ENCODE measurements around the gene IQCE. TPM values are rescaled to one million over a fixed set of nuclear protein-coding genes. Genes with fewer than 3 reads are reported as not detected.

IQCE gene
- total and polyA plus RNA-seq, 2 experiments from 2014 or later: 11.8 to 13.3 TPM

GRCh38 chr7:2546776-2547586, 11.8 kb upstream of the IQCE start:
- Histone ChIP-seq H3K4me1 (ENCODE audit: insufficient read depth) (no peaks in the 10 kb centered on the region), H3K4me3 (no peak overlapping the region), H3K27ac (no peak overlapping the region), H3K36me3 (replicated peaks; ENCODE audit: insufficient read depth, low read depth) (no peaks in the 10 kb centered on the region), H3K27me3 (no peaks in the 10 kb centered on the region), H4K20me1 (ENCODE audit: insufficient read depth, poor library complexity, severe bottlenecking) (peaks cover 6% of the 10 kb centered on the region), H3K4me2 (no peak overlapping the region), H3K79me2 (peaks cover 5% of the 10 kb centered on the region), H2AFZ (no peak overlapping the region), H3K9me3 (ENCODE audit: low read depth) (no peaks in the 10 kb centered on the region), H3K9me2 (replicated peaks; ENCODE audit: insufficient read depth) (no peaks in the 10 kb centered on the region)
- TF ChIP-seq EZH2phosphoT487 (IDR thresholded peaks at IDR 0.05; ENCODE audit: low read depth, severe bottlenecking, unreplicated experiment) (no peak), EZH2 (IDR thresholded peaks at IDR 0.05; ENCODE audit: borderline replicate concordance) (no peak)
- TF ChIP-seq, protein P1, sequence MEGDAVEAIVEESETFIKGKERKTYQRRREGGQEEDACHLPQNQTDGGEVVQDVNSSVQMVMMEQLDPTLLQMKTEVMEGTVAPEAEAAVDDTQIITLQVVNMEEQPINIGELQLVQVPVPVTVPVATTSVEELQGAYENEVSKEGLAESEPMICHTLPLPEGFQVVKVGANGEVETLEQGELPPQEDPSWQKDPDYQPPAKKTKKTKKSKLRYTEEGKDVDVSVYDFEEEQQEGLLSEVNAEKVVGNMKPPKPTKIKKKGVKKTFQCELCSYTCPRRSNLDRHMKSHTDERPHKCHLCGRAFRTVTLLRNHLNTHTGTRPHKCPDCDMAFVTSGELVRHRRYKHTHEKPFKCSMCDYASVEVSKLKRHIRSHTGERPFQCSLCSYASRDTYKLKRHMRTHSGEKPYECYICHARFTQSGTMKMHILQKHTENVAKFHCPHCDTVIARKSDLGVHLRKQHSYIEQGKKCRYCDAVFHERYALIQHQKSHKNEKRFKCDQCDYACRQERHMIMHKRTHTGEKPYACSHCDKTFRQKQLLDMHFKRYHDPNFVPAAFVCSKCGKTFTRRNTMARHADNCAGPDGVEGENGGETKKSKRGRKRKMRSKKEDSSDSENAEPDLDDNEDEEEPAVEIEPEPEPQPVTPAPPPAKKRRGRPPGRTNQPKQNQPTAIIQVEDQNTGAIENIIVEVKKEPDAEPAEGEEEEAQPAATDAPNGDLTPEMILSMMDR (IDR thresholded peaks at IDR 0.05; ENCODE audit: poor library complexity): no peak
- 98% methylated on average over 31 of the region's 31 CpGs for WGBS (ENCODE audit: low lambda C conversion rate, missing lambda C conversion rate)
- DNase-seq (ENCODE audit: low spot score): no peak

DNA sequence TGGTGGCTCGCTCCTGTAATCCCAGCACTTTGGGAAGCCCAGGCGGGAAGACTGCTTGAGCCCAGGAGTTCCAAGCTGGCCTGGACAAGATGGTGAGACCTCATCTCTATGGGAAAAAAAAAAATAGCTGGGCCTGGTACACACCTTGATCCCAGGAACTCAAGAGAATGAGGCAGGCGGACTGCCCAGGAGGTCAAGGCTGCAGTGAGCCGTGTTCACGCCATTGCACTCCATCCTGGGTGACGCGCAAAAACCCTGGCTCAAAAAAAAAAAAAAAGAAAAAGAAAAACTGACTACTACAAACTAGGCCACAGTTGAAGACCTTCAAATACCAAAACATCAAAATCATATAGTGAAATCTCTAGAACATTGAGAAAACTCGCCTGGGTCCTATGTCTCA, 7.4 kb upstream of the IQCE start:
- no peak for TF ChIP-seq EZH2 (IDR thresholded peaks at IDR 0.05; ENCODE audit: borderline replicate concordance)
- TF ChIP-seq, protein P1 (IDR thresholded peaks at IDR 0.05; ENCODE audit: poor library complexity): no peak
- no peak for TF ChIP-seq EZH2phosphoT487 (IDR thresholded peaks at IDR 0.05; ENCODE audit: low read depth, severe bottlenecking, unreplicated experiment)
- Histone ChIP-seq H4K20me1 (ENCODE audit: insufficient read depth, poor library complexity, severe bottlenecking) (peaks cover 6% of the 10 kb centered on the region), H3K4me2 (no peak overlapping the region), H3K4me1 (ENCODE audit: insufficient read depth) (peaks cover 8% of the 10 kb centered on the region), H3K9me2 (replicated peaks; ENCODE audit: insufficient read depth) (no peaks in the 10 kb centered on the region), H3K27me3 (no peaks in the 10 kb centered on the region), H3K79me2 (peaks cover 36% of the 10 kb centered on the region), H3K36me3 (replicated peaks; ENCODE audit: insufficient read depth, low read depth) (no peaks in the 10 kb centered on the region), H3K27ac (no peak overlapping the region), H3K4me3 (no peak overlapping the region), H2AFZ (no peak overlapping the region), H3K9me3 (ENCODE audit: low read depth) (no peaks in the 10 kb centered on the region)
- WGBS (ENCODE audit: low lambda C conversion rate, missing lambda C conversion rate): 95% methylated on average over 8 of the region's 8 CpGs
- no peak for DNase-seq (ENCODE audit: low spot score)

DNA sequence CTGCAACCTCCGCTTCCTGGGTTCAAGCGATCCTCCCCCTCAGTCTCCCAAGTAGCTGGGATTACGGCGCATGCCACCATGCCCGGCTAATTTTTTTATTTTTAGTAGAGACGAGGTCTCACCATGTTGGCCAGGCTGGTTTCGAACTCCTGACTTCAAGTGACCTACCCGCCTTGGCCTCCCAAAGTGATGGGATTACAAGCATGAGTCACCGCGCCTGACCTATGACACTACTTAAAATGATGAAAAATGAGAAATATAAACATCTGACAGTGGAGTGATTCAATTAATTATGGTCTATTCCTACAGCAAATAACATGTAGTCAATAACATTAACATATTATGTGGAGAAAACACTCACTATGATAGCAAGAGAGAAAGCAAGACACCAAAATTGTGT, 5.7 kb upstream of the IQCE start:
- WGBS (ENCODE audit: low lambda C conversion rate, missing lambda C conversion rate): 99% methylated on average over 10 of the region's 10 CpGs

More for the DNA sequence above, 5.7 kb upstream of the IQCE start:
- no peak overlapping the region for H2AFZ ChIP-seq
- TF ChIP-seq, protein P1 (IDR thresholded peaks at IDR 0.05; ENCODE audit: poor library complexity): no peak
- no peak for TF ChIP-seq EZH2 (IDR thresholded peaks at IDR 0.05; ENCODE audit: borderline replicate concordance)
- TF ChIP-seq EZH2phosphoT487 (IDR thresholded peaks at IDR 0.05; ENCODE audit: low read depth, severe bottlenecking, unreplicated experiment): no peak
- H3K27ac ChIP-seq: no peak overlapping the region
- peak overlapping the region; percentile 97 for H3K4me2 ChIP-seq
- peaks cover 6% of the 10 kb centered on the region for H4K20me1 ChIP-seq (ENCODE audit: insufficient read depth, poor library complexity, severe bottlenecking)
- H3K4me3 ChIP-seq: no peak overlapping the region
- no peaks in the 10 kb centered on the region for H3K27me3 ChIP-seq
- H3K36me3 ChIP-seq (replicated peaks; ENCODE audit: insufficient read depth, low read depth): no peaks in the 10 kb centered on the region
- H3K4me1 ChIP-seq (ENCODE audit: insufficient read depth): peaks cover 8% of the 10 kb centered on the region
- no peaks in the 10 kb centered on the region for H3K9me2 ChIP-seq (replicated peaks; ENCODE audit: insufficient read depth)
- H3K9me3 ChIP-seq (ENCODE audit: low read depth): no peaks in the 10 kb centered on the region
- DNase-seq (ENCODE audit: low spot score): no peak
- H3K79me2 ChIP-seq: peaks cover 36% of the 10 kb centered on the region
